HepG2 (cell line): ENCODE measurements around the gene KNCN.

ENCODE experiments used
- POLR2A ChIP-seq, 2 experiments: IDR thresholded peaks; 2 replicates each; pipeline ENCODE4 v1.6.1; 2011; ENCODE audit warnings: low read depth in 2 of 2, low read length in 2 of 2, mild to moderate bottlenecking in 1 of 2, moderate library complexity in 1 of 2; ENCODE audit not compliant: insufficient read depth in 1 of 2
- SMAD9 ChIP-seq: sonication (generic); formaldehyde crosslinking; IDR thresholded peaks from 2 replicates; pipeline ENCODE4 v1.5.1; 2020; ENCODE audit warnings: mild to moderate bottlenecking, missing genetic modification reagents
- TF ChIP-seq, protein P1 (sequence below): sonication (generic); formaldehyde crosslinking; IDR thresholded peaks from 2 replicates; pipeline ENCODE4 v1.5.0; 2020; ENCODE audit warnings: mild to moderate bottlenecking, missing genetic modification reagents, moderate library complexity

GRCh38 chr1:46543761-46544560 is 7.5 kb downstream of the KNCN start:
- TF ChIP-seq POLR2A (IDR thresholded peaks at IDR 0.05; ENCODE audit: insufficient read depth in 1 of 2, low read depth in 2 of 2, low read length in 2 of 2) (no peak), SMAD9 (CRISPR knock-in tag) (no peak)
- TF ChIP-seq, protein P1, sequence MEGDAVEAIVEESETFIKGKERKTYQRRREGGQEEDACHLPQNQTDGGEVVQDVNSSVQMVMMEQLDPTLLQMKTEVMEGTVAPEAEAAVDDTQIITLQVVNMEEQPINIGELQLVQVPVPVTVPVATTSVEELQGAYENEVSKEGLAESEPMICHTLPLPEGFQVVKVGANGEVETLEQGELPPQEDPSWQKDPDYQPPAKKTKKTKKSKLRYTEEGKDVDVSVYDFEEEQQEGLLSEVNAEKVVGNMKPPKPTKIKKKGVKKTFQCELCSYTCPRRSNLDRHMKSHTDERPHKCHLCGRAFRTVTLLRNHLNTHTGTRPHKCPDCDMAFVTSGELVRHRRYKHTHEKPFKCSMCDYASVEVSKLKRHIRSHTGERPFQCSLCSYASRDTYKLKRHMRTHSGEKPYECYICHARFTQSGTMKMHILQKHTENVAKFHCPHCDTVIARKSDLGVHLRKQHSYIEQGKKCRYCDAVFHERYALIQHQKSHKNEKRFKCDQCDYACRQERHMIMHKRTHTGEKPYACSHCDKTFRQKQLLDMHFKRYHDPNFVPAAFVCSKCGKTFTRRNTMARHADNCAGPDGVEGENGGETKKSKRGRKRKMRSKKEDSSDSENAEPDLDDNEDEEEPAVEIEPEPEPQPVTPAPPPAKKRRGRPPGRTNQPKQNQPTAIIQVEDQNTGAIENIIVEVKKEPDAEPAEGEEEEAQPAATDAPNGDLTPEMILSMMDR: no peak
